Stimulated activated CD8-positive, alpha-beta memory T cell treated with anti-CD3 and anti-CD28 coated beads, Interleukin-12 subunit alpha, Interleukin-12 subunit beta, amount 100 ng/mL, for 1 hour (primary cell): ENCODE results near the gene EBF3.

Source experiments
- DNase-seq: peaks from one replicate; pipeline ENCODE4 v3.0.0-alpha.2; 2020; ENCODE audit warnings: low read depth

EBF3 gene

GRCh38 chr10:129833994-129834739, 129.9 kb downstream of the EBF3 start:
- DNase-seq = no peak

GRCh38 chr10:129833468-129833950, 130.6 kb downstream of the EBF3 start:
- DNase-seq = no peak

GRCh38 chr10:129832573-129833467, 131.3 kb downstream of the EBF3 start:
- no peak for DNase-seq

GRCh38 chr10:129831150-129831549, 132.9 kb downstream of the EBF3 start:
- no peak for DNase-seq

- no peak for DNase-seq
These were observed 138.2 kb downstream of the EBF3 start for GRCh38 chr10:129825826-129826225.

GRCh38 chr10:129825221-129825620, 138.9 kb downstream of the EBF3 start:
- no peak for DNase-seq

- no peak for DNase-seq
These were observed 143.6 kb downstream of the EBF3 start for GRCh38 chr10:129820451-129820850.

- no peak for DNase-seq
These were observed 147.4 kb downstream of the EBF3 start for GRCh38 chr10:129816656-129817045.

GRCh38 chr10:129815898-129816655, 148.0 kb downstream of the EBF3 start:
- DNase-seq = no peak

GRCh38 chr10:129814681-129815646, 149.1 kb downstream of the EBF3 start:
- DNase-seq = no peak

GRCh38 chr10:129812398-129812797, 151.7 kb downstream of the EBF3 start:
- no peak for DNase-seq

GRCh38 chr10:129811208-129811607, 152.9 kb downstream of the EBF3 start:
- DNase-seq = no peak

GRCh38 chr10:129809841-129810240, 154.2 kb downstream of the EBF3 start:
- DNase-seq = no peak

GRCh38 chr10:129809431-129809830, 154.6 kb downstream of the EBF3 start:
- no peak for DNase-seq

GRCh38 chr10:129808092-129808983, 155.7 kb downstream of the EBF3 start:
- no peak for DNase-seq

GRCh38 chr10:129807211-129807610, 156.9 kb downstream of the EBF3 start:
- no peak for DNase-seq

GRCh38 chr10:129800796-129801340, 163.2 kb downstream of the EBF3 start:
- no peak for DNase-seq

- no peak for DNase-seq
These were observed 164.1 kb downstream of the EBF3 start for GRCh38 chr10:129799942-129800341.

GRCh38 chr10:129796710-129797420, 167.2 kb downstream of the EBF3 start:
- no peak for DNase-seq
